RPMI7951 (cell line): ENCODE measurements around the gene PRRC2A. TPM values are rescaled to one million over a fixed set of nuclear protein-coding genes. Genes with fewer than 3 reads are reported as not detected.
A peak's percentile ranks its signal among the peaks of the same experiment; 100 is the strongest.

Experiments used
- DNase-seq: peaks from one replicate; pipeline ENCODE4 v3.0.0-alpha.2; 2012; ENCODE audit warnings: low read depth
- total RNA-seq: library from RNA; depleted of rRNA; stranded (reverse); fragments of >200 nt; shearing (Covaris generic); gene quantifications from 2 replicates; pipeline ENCODE4 v1.2.3, GENCODE V29; 2014; rRNA removed

PRRC2A gene
- total RNA-seq, 1 experiment from 2014 or later: 53.7 TPM

DNA sequence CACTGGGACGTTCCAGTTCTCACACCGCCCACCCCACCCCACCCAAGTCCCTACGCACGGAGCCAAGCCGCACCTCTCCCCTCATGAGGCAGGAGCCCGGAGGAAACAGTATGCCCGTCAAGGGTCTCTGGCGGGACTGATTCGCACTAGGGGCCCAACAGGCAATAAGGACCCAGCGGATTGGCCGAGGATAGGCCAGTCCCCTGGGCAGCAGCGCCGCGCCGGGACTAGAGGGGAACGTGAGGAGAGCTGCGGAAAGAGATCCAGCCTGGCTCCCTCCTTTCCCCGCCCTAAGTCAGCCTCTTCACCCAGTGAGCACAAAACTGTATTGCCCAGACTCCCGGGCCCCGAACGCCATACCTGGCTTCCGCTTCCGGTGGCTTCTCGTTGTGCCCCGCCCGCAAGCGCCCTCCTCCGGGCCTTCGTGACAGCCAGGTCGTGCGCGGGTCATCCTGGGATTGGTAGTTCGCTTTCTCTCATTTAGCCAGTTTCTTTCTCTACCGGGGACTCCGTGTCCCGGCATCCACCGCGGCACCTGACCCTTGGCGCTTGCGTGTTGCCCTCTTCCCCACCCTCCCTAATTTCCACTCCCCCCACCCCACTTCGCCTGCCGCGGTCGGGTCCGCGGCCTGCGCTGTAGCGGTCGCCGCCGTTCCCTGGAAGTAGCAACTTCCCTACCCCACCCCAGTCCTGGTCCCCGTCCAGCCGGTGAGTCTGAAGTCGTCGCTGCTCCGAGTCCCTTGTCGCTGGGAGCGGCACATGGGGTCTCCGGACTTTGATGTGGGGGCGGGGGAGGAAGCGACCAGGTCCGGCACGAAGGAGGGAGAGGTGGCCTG lies 45.2 kb downstream of the PRRC2A start, which contains the start of gene CSNK2B:
TSS of gene CSNK2B (plus strand) at position 580 of the 836 bp plus-strand sequence. CDS start 752 bp downstream, outside the sequence.
- DNase-seq: peak; percentile 97

DNA sequence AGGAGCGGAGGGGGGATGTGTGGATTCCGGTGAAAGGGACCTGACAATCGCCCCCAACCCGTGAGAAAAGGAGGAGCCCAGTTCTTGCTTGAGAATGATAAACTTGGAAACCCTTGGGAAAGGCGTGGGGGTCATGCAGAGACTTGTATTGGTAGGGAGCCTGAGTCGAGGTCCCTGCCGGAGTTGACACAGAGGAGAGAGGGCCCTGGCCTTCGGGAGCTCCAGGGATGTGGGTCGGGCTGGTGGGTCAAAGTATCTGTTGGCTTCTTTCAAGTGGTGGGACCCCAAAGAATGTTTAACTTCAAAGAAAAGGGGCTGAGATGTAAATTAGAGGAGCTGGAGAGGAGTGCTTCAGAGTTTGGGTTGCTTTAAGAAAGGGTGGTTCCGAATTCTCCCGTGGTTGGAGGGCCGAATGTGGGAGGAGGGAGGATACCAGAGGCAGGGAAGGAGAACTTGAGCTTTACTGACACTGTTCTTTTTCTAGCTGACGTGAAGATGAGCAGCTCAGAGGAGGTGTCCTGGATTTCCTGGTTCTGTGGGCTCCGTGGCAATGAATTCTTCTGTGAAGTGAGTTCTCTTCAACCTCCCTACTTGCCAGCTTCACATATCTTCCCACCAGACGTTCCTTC lies 45.9 kb downstream of the PRRC2A start:
- DNase-seq: no peak

- DNase-seq: no peak
Measured at GRCh38 chr6:31669676-31670075, 49.2 kb downstream of the PRRC2A start, which contains the start of gene LY6G5B. Gene LY6G5B, plus strand, starts transcription at chr6:31669976. Its CDS starts 975 bp downstream, at chr6:31670951.

DNA sequence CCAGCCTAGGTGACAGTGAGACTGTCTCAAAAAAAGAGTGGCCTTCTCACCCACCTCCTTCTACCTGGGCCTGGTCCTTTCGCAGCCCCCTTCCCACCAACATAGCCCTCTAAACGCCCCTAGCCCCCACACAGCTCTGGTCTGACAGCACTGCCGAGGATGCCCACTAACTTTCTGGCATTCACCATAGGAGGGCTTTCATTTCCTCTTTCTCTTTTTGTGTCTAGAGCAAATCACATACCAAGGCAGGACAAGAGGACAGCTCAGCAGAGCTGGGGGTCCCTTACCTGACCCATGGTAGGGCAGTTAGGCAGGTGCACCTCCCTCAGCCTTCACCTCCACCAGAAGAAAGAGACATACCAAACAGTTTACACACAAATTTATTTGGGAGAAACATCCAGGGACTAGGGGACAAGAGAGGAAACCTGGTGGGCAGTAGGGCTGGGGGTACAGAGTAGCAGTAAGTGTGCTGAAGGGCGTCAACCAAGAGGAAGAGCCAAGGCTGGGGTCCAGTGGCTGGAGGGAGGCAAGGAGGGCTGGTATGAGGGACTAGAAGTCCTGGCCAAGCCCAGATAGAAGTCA lies 55.9 kb downstream of the PRRC2A start:
- DNase-seq: no peak

DNA sequence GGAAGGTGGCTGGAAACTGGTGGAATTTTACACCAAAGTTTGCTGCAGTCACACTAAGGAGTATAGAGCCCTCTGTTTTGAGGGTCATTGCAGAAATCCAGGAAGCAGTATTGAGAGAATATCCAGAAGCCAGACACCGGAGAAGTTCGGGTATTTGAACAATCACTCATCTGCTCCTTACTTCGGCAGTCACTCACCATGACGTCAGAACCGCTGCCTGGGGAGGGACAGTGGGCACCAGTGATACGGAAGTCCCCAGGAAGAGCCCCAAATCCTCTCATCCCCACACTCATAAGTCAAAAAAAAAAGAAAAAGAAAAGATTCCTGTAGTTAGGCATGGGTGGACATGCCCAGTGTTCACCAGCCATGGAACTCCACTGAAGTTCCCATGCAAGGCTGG lies 56.4 kb downstream of the PRRC2A start:
- no peak for DNase-seq

GRCh38 chr6:31677955-31678354 lies 57.4 kb downstream of the PRRC2A start:
- DNase-seq: no peak

DNA sequence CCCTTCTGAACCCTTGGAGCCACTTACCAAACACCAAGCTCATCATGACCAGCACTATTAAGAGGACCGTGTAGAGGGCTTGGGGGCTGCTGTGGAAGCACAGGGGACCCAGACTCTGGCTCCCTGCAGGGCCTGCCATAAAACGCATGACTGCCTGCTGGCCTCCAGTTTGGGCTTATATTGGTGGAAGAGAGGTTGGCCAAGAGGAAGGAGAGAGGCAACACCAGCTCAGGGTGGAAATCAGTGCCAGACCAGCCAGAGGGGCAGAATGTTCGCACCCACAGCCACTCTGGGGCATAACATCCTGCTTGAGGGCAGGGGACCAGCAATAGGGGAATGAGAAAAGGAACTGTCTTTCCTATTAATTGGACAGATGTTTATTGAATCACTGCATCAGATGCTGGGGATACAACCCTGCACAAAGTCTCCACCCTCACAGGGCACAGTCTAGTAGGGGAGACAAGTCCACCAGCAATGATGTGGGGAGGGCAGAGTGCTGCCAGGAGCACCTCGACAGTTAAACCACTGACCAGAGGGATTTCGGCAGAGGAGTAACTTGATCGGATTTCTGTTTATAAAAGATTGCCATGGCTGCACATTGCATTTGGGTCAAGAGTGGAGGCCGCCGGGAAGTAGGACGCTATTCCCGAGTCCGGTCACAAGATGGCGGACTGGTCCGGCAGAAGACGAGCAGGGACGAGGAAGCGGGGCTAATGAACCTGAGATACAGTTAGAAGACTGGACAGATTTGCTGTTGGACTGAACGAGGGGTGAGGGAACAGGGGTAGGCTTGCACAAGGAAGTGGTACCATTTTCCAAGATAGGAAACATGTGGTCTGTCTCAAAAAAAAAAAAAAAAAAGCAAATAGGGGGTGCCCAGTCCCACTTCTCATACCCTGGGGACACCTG lies 60.0 kb downstream of the PRRC2A start, which contains the start of gene LY6G5C:
TSS of gene LY6G5C (minus strand) at position 842 of the 909 bp plus-strand sequence. CDS start at position 148, 694 bp downstream.
- DNase-seq: peak; percentile 84

- peak; percentile 53 for DNase-seq
Measured at GRCh38 chr6:31681135-31681671, 60.7 kb downstream of the PRRC2A start.

GRCh38 chr6:31683591-31683990 lies 63.1 kb downstream of the PRRC2A start:
- DNase-seq: no peak

DNA sequence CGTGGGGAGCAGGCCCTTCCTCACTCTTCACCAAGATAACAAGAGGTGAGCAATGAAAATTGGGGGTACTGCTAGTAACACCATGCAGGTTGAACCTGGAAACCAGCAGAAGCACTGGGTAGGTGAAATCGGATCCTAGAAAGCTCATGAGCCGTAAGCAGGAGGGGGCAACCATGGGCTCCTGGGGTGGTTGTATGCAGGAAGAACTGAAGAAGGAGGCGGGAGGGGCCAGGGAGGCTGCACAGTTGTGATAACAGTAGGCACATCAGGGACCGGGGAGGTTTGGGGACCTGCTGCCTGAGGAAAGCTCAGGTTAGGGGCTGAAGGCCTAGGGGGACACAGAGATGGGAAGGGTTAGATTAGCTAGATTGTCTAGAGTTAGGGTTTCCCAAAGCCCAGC lies 66.0 kb downstream of the PRRC2A start:
- no peak for DNase-seq

- no peak for DNase-seq
Measured at GRCh38 chr6:31687321-31687720, 66.8 kb downstream of the PRRC2A start.

Other genes starting within 250 kb of the PRRC2A start
- gene MICA, start 217.1 kb upstream of the PRRC2A start, total RNA-seq: 42.3 and 42.9 TPM in 2 replicates
- 31.0 and 34.4 TPM in 2 replicates for gene MICB, start 122.6 kb upstream of the PRRC2A start, total RNA-seq
- not detected in 2 replicates for gene MCCD1, start 91.8 kb upstream of the PRRC2A start, total RNA-seq
- gene DDX39B, start 78.7 kb upstream of the PRRC2A start, total RNA-seq: 472 and 494 TPM in 2 replicates
- gene ATP6V1G2, start 74.1 kb upstream of the PRRC2A start, total RNA-seq: 2.3 and 2.6 TPM in 2 replicates
- gene NFKBIL1, start 73.1 kb upstream of the PRRC2A start, total RNA-seq: 25.0 and 27.5 TPM in 2 replicates
- not detected in 2 replicates for gene LTA, start 48.4 kb upstream of the PRRC2A start, total RNA-seq
- gene TNF, start 45.1 kb upstream of the PRRC2A start, total RNA-seq: 1.7 TPM in 2 replicates
- gene LTB, start 38.3 kb upstream of the PRRC2A start, total RNA-seq: not detected in 2 replicates
- not detected in 2 replicates for gene LST1, start 34.4 kb upstream of the PRRC2A start, total RNA-seq
- gene NCR3, start 27.7 kb upstream of the PRRC2A start, total RNA-seq: 0.36 TPM in 1 of 2 replicates, not detected in the other
- not detected in 2 replicates for gene AIF1, start 5.5 kb upstream of the PRRC2A start, total RNA-seq
- 124 and 161 TPM in 2 replicates for gene BAG6, start 31.9 kb downstream of the PRRC2A start, total RNA-seq
- gene APOM, start 35.2 kb downstream of the PRRC2A start, total RNA-seq: 2.5 and 3.4 TPM in 2 replicates
- gene C6orf47, start 40.1 kb downstream of the PRRC2A start, total RNA-seq: 13.9 and 18.6 TPM in 2 replicates
- 20.0 and 22.5 TPM in 2 replicates for gene GPANK1, start 44.3 kb downstream of the PRRC2A start, total RNA-seq
- gene CSNK2B, start 45.4 kb downstream of the PRRC2A start, total RNA-seq: 371 and 469 TPM in 2 replicates
- 0.36 and 1.3 TPM in 2 replicates for gene LY6G5B, start 49.3 kb downstream of the PRRC2A start, total RNA-seq
- 2.9 and 3.2 TPM in 2 replicates for gene LY6G5C, start 60.4 kb downstream of the PRRC2A start, total RNA-seq
- gene ABHD16A, start 82.6 kb downstream of the PRRC2A start, total RNA-seq: 36.7 and 36.9 TPM in 2 replicates
- not detected in 2 replicates for gene LY6G6F, start 86.2 kb downstream of the PRRC2A start, total RNA-seq
- gene LY6G6D, start 94.6 kb downstream of the PRRC2A start, total RNA-seq: not detected in 2 replicates
- not detected in 2 replicates for gene LY6G6C, start 101.0 kb downstream of the PRRC2A start, total RNA-seq
- not detected in 2 replicates for gene MPIG6B, start 102.7 kb downstream of the PRRC2A start, total RNA-seq
- 39.4 and 53.3 TPM in 2 replicates for gene DDAH2, start 108.6 kb downstream of the PRRC2A start, total RNA-seq
- 1,387 and 1,552 TPM in 2 replicates for gene CLIC1, start 115.8 kb downstream of the PRRC2A start, total RNA-seq
- 14.1 and 17.8 TPM in 2 replicates for gene MSH5, start 119.3 kb downstream of the PRRC2A start, total RNA-seq
- gene SAPCD1, start 141.9 kb downstream of the PRRC2A start, total RNA-seq: 0.72 and 2.7 TPM in 2 replicates
- 0.10 and 0.36 TPM in 2 replicates for gene VWA7, start 156.6 kb downstream of the PRRC2A start, total RNA-seq
- 26.4 and 33.6 TPM in 2 replicates for gene VARS1, start 175.0 kb downstream of the PRRC2A start, total RNA-seq
- 145 and 164 TPM in 2 replicates for gene LSM2, start 186.3 kb downstream of the PRRC2A start, total RNA-seq
- gene HSPA1L, start 194.6 kb downstream of the PRRC2A start, total RNA-seq: 0.68 and 0.84 TPM in 2 replicates
- gene HSPA1A, start 194.8 kb downstream of the PRRC2A start, total RNA-seq: 141 and 155 TPM in 2 replicates
- 82.1 and 101 TPM in 2 replicates for gene HSPA1B, start 207.0 kb downstream of the PRRC2A start, total RNA-seq
- gene NEU1, start 242.1 kb downstream of the PRRC2A start, total RNA-seq: 55.3 and 66.7 TPM in 2 replicates